Neutrophil (primary cell): ENCODE results near the gene PMEPA1.

Source experiments
- H3K27ac ChIP-seq: fragments of 200-600 bp; sonication (generic); 2 replicates; pipeline ENCODE4 v1.5.1; 2016; ENCODE audit warnings: mild to moderate bottlenecking, moderate library complexity
- H3K27me3 ChIP-seq: fragments of 200-600 bp; sonication (generic); 2 replicates; pipeline ENCODE4 v1.6.0; 2016; ENCODE audit warnings: mild to moderate bottlenecking
- H3K36me3 ChIP-seq: fragments of 200-600 bp; sonication (generic); 2 replicates; pipeline ENCODE4 v1.5.1; 2017
- H3K4me1 ChIP-seq, 2 experiments: fragments of 200-600 bp in 1 of 2; sonication (generic) in 1 of 2; 1 replicate in 1 of 2; 2 replicates in 1 of 2; pipeline versions ENCODE4 v1.5.1 to v1.6.1; 2013 to 2016; ENCODE audit warnings: low read depth in 1 of 2, low read length in 1 of 2, mild to moderate bottlenecking in 1 of 2, moderate library complexity in 1 of 2; ENCODE audit not compliant: control insufficient read depth in 1 of 2, insufficient read depth in 1 of 2
- H3K4me3 ChIP-seq, 2 experiments: fragments of 200-600 bp in 1 of 2; sonication (generic) in 1 of 2; 1 replicate in 1 of 2; 2 replicates in 1 of 2; pipeline ENCODE4 v1.5.1; 2013 to 2016; ENCODE audit warnings: low read depth in 1 of 2, low read length in 1 of 2, mild to moderate bottlenecking in 1 of 2, moderate library complexity in 1 of 2
- H3K9me3 ChIP-seq: fragments of 200-600 bp; sonication (generic); 2 replicates; pipeline ENCODE4 v1.5.1; 2016
- TF ChIP-seq, protein P1 (sequence below): fragments of 200-600 bp; sonication (generic); IDR thresholded peaks from 2 replicates; pipeline ENCODE4 v1.5.1; 2016; ENCODE audit warnings: antibody characterized with exemption

PMEPA1 gene

GRCh38 chr20:57694481-57694880 is 15.3 kb downstream of the PMEPA1 start:
- peaks cover 43% of the 10 kb centered on the region for H3K27me3 ChIP-seq
- TF ChIP-seq, protein P1, sequence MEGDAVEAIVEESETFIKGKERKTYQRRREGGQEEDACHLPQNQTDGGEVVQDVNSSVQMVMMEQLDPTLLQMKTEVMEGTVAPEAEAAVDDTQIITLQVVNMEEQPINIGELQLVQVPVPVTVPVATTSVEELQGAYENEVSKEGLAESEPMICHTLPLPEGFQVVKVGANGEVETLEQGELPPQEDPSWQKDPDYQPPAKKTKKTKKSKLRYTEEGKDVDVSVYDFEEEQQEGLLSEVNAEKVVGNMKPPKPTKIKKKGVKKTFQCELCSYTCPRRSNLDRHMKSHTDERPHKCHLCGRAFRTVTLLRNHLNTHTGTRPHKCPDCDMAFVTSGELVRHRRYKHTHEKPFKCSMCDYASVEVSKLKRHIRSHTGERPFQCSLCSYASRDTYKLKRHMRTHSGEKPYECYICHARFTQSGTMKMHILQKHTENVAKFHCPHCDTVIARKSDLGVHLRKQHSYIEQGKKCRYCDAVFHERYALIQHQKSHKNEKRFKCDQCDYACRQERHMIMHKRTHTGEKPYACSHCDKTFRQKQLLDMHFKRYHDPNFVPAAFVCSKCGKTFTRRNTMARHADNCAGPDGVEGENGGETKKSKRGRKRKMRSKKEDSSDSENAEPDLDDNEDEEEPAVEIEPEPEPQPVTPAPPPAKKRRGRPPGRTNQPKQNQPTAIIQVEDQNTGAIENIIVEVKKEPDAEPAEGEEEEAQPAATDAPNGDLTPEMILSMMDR, result no peak
- H3K4me3 ChIP-seq, result no peak overlapping the region
- H3K4me1 ChIP-seq, result no peaks in the 10 kb centered on the region
- no peaks in the 10 kb centered on the region for H3K9me3 ChIP-seq
- no peak overlapping the region for H3K27ac ChIP-seq
- no peaks in the 10 kb centered on the region for H3K36me3 ChIP-seq

DNA sequence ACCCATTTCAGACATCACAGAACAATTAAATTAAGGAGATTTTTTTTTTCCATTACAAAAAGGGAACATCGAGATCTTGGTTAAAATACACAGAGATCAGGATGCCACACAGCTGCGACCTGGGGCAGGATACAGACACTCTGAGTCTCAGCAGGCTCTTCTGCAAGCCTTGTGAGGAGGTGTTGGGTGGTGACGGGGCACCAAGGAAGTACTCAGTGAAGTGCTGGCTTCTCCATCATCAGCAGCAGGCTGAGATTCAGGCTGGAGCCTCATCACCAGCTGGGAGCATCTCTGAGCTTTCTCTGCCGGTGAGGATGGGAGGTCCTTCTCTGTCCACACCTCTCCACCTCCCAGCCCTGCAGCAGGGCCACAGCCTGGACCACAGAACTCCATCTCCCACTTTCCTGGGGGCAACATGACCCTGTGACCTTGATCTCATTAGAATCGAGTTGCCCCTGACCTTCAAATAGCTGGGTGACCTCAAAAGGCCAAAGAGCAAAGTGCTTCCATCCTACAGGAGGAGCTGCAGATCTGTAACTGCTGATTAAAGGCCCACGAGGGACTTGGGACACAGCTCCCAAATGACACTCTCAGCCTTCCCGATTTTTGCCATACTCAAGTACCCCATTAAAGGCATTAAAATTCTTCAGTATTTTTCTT is 16.0 kb downstream of the PMEPA1 start:
- no peak overlapping the region for H3K27ac ChIP-seq
- no peak overlapping the region for H3K4me3 ChIP-seq
- no peaks in the 10 kb centered on the region for H3K9me3 ChIP-seq
- no peaks in the 10 kb centered on the region for H3K36me3 ChIP-seq
- H3K4me1 ChIP-seq, result no peaks in the 10 kb centered on the region
- peaks cover 43% of the 10 kb centered on the region for H3K27me3 ChIP-seq
- TF ChIP-seq, protein P1, result no peak

GRCh38 chr20:57693002-57693582 is 16.7 kb downstream of the PMEPA1 start:
- TF ChIP-seq, protein P1, result no peak

GRCh38 chr20:57692393-57692792 is 17.4 kb downstream of the PMEPA1 start:
- no peaks in the 10 kb centered on the region for H3K36me3 ChIP-seq
- H3K4me3 ChIP-seq, result no peak overlapping the region
- TF ChIP-seq, protein P1, result no peak
- peaks cover 41% of the 10 kb centered on the region for H3K27me3 ChIP-seq
- H3K9me3 ChIP-seq, result no peaks in the 10 kb centered on the region
- H3K27ac ChIP-seq, result no peak overlapping the region
- H3K4me1 ChIP-seq, result no peaks in the 10 kb centered on the region

More at GRCh38 chr20:57693002-57693582, 16.7 kb downstream of the PMEPA1 start:
- peaks cover 43% of the 10 kb centered on the region for H3K27me3 ChIP-seq
- H3K4me1 ChIP-seq, result no peaks in the 10 kb centered on the region
- no peaks in the 10 kb centered on the region for H3K36me3 ChIP-seq
- H3K4me3 ChIP-seq, result no peak overlapping the region
- no peak overlapping the region for H3K27ac ChIP-seq
- H3K9me3 ChIP-seq, result no peaks in the 10 kb centered on the region

GRCh38 chr20:57691699-57692098 is 18.1 kb downstream of the PMEPA1 start:
- H3K4me3 ChIP-seq, result no peak overlapping the region
- no peaks in the 10 kb centered on the region for H3K4me1 ChIP-seq
- H3K36me3 ChIP-seq, result no peaks in the 10 kb centered on the region
- TF ChIP-seq, protein P1, result no peak
- peaks cover 35% of the 10 kb centered on the region for H3K27me3 ChIP-seq
- H3K27ac ChIP-seq, result no peak overlapping the region
- H3K9me3 ChIP-seq, result no peaks in the 10 kb centered on the region
